GM21360 (cell line): Measurements from ENCODE around the gene CACNA1C.

Experiments
- ATAC-seq: cut with Tn5 transposase; IDR thresholded peaks from one replicate; pipeline ENCODE4 v1.9.1; 2021; ENCODE audit warnings: mild to moderate bottlenecking, moderate library complexity; ENCODE audit not compliant: unreplicated experiment

Gene CACNA1C

GRCh38 chr12:2627076-2627834, 574.5 kb downstream of the CACNA1C start:
- ATAC-seq: no peak

GRCh38 chr12:2627835-2628191, 575.0 kb downstream of the CACNA1C start:
- no peak for ATAC-seq

GRCh38 chr12:2628401-2628800, 575.6 kb downstream of the CACNA1C start:
- ATAC-seq: no peak

GRCh38 chr12:2629051-2629450, 576.3 kb downstream of the CACNA1C start:
- no peak for ATAC-seq

GRCh38 chr12:2631653-2632350, 579.0 kb downstream of the CACNA1C start:
- no peak for ATAC-seq

GRCh38 chr12:2633176-2633824, 580.5 kb downstream of the CACNA1C start:
- no peak for ATAC-seq

- ATAC-seq: no peak
These were observed 581.0 kb downstream of the CACNA1C start for GRCh38 chr12:2633825-2634200.

GRCh38 chr12:2634471-2634870, 581.7 kb downstream of the CACNA1C start:
- ATAC-seq: no peak

GRCh38 chr12:2636741-2637340, 584.1 kb downstream of the CACNA1C start:
- ATAC-seq: no peak

- ATAC-seq: no peak
These were observed 584.6 kb downstream of the CACNA1C start for GRCh38 chr12:2637371-2637770.

GRCh38 chr12:2638273-2639019, 585.7 kb downstream of the CACNA1C start:
- ATAC-seq: no peak

- ATAC-seq: no peak
These were observed 586.2 kb downstream of the CACNA1C start for GRCh38 chr12:2639020-2639298.

GRCh38 chr12:2640281-2640680, 587.5 kb downstream of the CACNA1C start:
- ATAC-seq: no peak

GRCh38 chr12:2640709-2641108, 587.9 kb downstream of the CACNA1C start:
- ATAC-seq: no peak

- no peak for ATAC-seq
These were observed 588.4 kb downstream of the CACNA1C start for GRCh38 chr12:2641207-2641606.

GRCh38 chr12:2641761-2642160, 589.0 kb downstream of the CACNA1C start:
- ATAC-seq: no peak

- ATAC-seq: no peak
These were observed 589.5 kb downstream of the CACNA1C start for GRCh38 chr12:2642176-2642892.

- ATAC-seq: no peak
These were observed 590.2 kb downstream of the CACNA1C start for GRCh38 chr12:2642896-2643425.

- no peak for ATAC-seq
These were observed 590.9 kb downstream of the CACNA1C start for GRCh38 chr12:2643576-2644135.
